ENCODE data around the gene AP3S2. TPM values are rescaled to one million over a fixed set of nuclear protein-coding genes. Genes with fewer than 3 reads are reported as not detected.

AP3S2 gene
- total RNA-seq, 1 donor from 2014 or later = 60.5 TPM

GRCh38 chr15:89825271-89825940, 68.4 kb downstream of the AP3S2 start:
- Mint-ChIP-seq H3K4me1 (ENCODE audit: low read depth, unreplicated experiment) (peaks cover 6% of the 10 kb centered on the region), H3K36me3 (ENCODE audit: unreplicated experiment) (no peaks in the 10 kb centered on the region), H3K27me3 (ENCODE audit: unreplicated experiment) (peaks cover 3% of the 10 kb centered on the region), H3K9me3 (ENCODE audit: unreplicated experiment) (peaks cover 6% of the 10 kb centered on the region), H3K27ac (ENCODE audit: unreplicated experiment) (no peak overlapping the region), H3K4me3 (ENCODE audit: unreplicated experiment) (no peak overlapping the region)
- DNase-seq = no peak
- no peak for TF ChIP-seq CTCF (IDR thresholded peaks at IDR 0.05; ENCODE audit: partially characterized antibody, unreplicated experiment)

DNA sequence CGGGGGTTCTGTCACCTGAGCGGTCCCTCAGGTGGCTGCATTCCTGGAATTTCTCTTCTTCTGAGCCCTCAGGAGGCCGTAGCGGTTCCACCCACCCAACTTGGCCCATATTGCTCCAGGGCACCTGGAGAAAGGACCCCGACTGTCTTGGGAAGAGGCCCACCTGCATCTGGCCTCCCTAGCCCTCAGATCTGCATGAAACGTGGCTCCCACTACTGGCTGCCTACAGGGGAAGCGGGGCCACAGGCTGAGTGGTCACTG, 69.3 kb downstream of the AP3S2 start:
- H3K4me1 Mint-ChIP-seq (ENCODE audit: low read depth, unreplicated experiment) = peaks cover 2% of the 10 kb centered on the region
- no peaks in the 10 kb centered on the region for H3K36me3 Mint-ChIP-seq (ENCODE audit: unreplicated experiment)
- no peak for TF ChIP-seq CTCF (IDR thresholded peaks at IDR 0.05; ENCODE audit: partially characterized antibody, unreplicated experiment)
- H3K27ac Mint-ChIP-seq (ENCODE audit: unreplicated experiment) = no peak overlapping the region
- H3K27me3 Mint-ChIP-seq (ENCODE audit: unreplicated experiment) = peaks cover 3% of the 10 kb centered on the region
- H3K4me3 Mint-ChIP-seq (ENCODE audit: unreplicated experiment) = no peak overlapping the region
- no peak for DNase-seq
- H3K9me3 Mint-ChIP-seq (ENCODE audit: unreplicated experiment) = peaks cover 5% of the 10 kb centered on the region

- Mint-ChIP-seq H3K27ac (ENCODE audit: unreplicated experiment) (no peak overlapping the region), H3K36me3 (ENCODE audit: unreplicated experiment) (no peaks in the 10 kb centered on the region), H3K4me1 (ENCODE audit: low read depth, unreplicated experiment) (no peaks in the 10 kb centered on the region), H3K9me3 (ENCODE audit: unreplicated experiment) (peaks cover 5% of the 10 kb centered on the region), H3K27me3 (ENCODE audit: unreplicated experiment) (peaks cover 3% of the 10 kb centered on the region), H3K4me3 (ENCODE audit: unreplicated experiment) (no peak overlapping the region)
- DNase-seq = no peak
- no peak for TF ChIP-seq CTCF (IDR thresholded peaks at IDR 0.05; ENCODE audit: partially characterized antibody, unreplicated experiment)
Measured at GRCh38 chr15:89823836-89824606, 69.8 kb downstream of the AP3S2 start.

DNA sequence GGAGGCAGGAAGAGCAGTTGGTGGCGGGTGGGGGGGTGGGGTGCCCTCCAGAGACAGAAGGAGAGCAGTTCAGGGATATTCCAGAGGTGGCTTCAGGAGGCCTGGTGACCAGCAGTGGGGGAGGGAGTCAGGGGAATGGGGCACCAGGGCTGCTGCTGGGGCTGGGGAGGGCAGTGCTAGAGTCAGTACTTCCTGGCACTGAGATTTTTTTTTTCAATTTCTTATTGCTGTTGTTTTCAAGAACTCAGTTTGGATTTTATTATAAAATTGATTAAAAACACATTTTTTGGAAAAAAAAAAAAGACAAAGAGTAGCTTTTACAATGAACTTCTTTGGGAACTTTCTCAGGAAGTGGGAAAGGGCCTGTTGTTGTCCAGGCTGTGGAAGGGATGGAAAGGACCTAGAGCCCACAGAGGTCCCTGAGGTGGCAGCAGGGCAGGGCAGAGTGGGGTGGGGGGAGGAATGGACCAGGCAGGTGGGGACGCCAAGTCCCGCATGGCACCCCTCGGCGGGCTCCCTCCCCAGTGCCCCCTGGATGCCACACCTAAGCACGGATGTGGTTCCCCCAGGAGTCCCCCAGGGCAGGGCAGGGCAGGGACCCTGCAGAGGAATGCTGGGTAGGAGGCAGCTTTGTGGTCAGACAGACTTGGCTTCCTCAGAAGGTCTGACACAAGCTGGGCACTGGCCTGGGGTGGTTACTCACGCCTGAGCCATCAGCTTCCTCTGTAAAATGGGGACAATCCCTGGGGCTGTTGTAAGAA, 70.7 kb downstream of the AP3S2 start:
- no peak for TF ChIP-seq CTCF (IDR thresholded peaks at IDR 0.05; ENCODE audit: partially characterized antibody, unreplicated experiment)
- H3K27ac Mint-ChIP-seq (ENCODE audit: unreplicated experiment) = no peak overlapping the region

GRCh38 chr15:89822611-89822950, 71.2 kb downstream of the AP3S2 start:
- H3K4me3 Mint-ChIP-seq (ENCODE audit: unreplicated experiment) = no peak overlapping the region
- H3K9me3 Mint-ChIP-seq (ENCODE audit: unreplicated experiment) = peaks cover 5% of the 10 kb centered on the region
- peaks cover 3% of the 10 kb centered on the region for H3K27me3 Mint-ChIP-seq (ENCODE audit: unreplicated experiment)
- TF ChIP-seq CTCF (IDR thresholded peaks at IDR 0.05; ENCODE audit: partially characterized antibody, unreplicated experiment) = no peak
- H3K27ac Mint-ChIP-seq (ENCODE audit: unreplicated experiment) = no peak overlapping the region
- no peaks in the 10 kb centered on the region for H3K36me3 Mint-ChIP-seq (ENCODE audit: unreplicated experiment)
- no peak for DNase-seq
- no peaks in the 10 kb centered on the region for H3K4me1 Mint-ChIP-seq (ENCODE audit: low read depth, unreplicated experiment)

More for the DNA sequence above, 70.7 kb downstream of the AP3S2 start:
- peaks cover 5% of the 10 kb centered on the region for H3K9me3 Mint-ChIP-seq (ENCODE audit: unreplicated experiment)
- no peaks in the 10 kb centered on the region for H3K4me1 Mint-ChIP-seq (ENCODE audit: low read depth, unreplicated experiment)
- H3K27me3 Mint-ChIP-seq (ENCODE audit: unreplicated experiment) = peaks cover 3% of the 10 kb centered on the region
- H3K4me3 Mint-ChIP-seq (ENCODE audit: unreplicated experiment) = no peak overlapping the region
- no peak for DNase-seq
- H3K36me3 Mint-ChIP-seq (ENCODE audit: unreplicated experiment) = no peaks in the 10 kb centered on the region

Data from glutamatergic neuron (in vitro differentiated cells).